Neural progenitor cell (in vitro differentiated cells): Measurements from ENCODE around the gene ANXA1.

Experiments used
- EZH2 ChIP-seq: fragments of 200-600 bp; sonication (generic); IDR thresholded peaks from 2 replicates; pipeline ENCODE4 v1.6.1; 2017; ENCODE audit warnings: antibody characterized with exemption, mild to moderate bottlenecking, moderate library complexity
- TF ChIP-seq, protein P1 (sequence below): fragments of 200-600 bp; sonication (generic); IDR thresholded peaks from 2 replicates; pipeline ENCODE4 v1.5.1; 2017; ENCODE audit warnings: antibody characterized with exemption, mild to moderate bottlenecking

GRCh38 chr9:73178044-73178443, 26.4 kb downstream of the ANXA1 start:
- TF ChIP-seq, protein P1, sequence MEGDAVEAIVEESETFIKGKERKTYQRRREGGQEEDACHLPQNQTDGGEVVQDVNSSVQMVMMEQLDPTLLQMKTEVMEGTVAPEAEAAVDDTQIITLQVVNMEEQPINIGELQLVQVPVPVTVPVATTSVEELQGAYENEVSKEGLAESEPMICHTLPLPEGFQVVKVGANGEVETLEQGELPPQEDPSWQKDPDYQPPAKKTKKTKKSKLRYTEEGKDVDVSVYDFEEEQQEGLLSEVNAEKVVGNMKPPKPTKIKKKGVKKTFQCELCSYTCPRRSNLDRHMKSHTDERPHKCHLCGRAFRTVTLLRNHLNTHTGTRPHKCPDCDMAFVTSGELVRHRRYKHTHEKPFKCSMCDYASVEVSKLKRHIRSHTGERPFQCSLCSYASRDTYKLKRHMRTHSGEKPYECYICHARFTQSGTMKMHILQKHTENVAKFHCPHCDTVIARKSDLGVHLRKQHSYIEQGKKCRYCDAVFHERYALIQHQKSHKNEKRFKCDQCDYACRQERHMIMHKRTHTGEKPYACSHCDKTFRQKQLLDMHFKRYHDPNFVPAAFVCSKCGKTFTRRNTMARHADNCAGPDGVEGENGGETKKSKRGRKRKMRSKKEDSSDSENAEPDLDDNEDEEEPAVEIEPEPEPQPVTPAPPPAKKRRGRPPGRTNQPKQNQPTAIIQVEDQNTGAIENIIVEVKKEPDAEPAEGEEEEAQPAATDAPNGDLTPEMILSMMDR, result no peak
- no peak for TF ChIP-seq EZH2
